HG03095 (cell line): ENCODE data around the gene PRR13.
"Not testable (repeated sequence)": the region's sequence is repeated elsewhere in the genome, so short reads cannot be mapped to it uniquely, and the experiment has no call there.

Experiments used
- ATAC-seq: cut with Tn5 transposase; IDR thresholded peaks from one replicate; pipeline ENCODE4 v1.9.1; 2021; ENCODE audit warnings: moderate library complexity; ENCODE audit not compliant: unreplicated experiment

The PRR13 gene

DNA sequence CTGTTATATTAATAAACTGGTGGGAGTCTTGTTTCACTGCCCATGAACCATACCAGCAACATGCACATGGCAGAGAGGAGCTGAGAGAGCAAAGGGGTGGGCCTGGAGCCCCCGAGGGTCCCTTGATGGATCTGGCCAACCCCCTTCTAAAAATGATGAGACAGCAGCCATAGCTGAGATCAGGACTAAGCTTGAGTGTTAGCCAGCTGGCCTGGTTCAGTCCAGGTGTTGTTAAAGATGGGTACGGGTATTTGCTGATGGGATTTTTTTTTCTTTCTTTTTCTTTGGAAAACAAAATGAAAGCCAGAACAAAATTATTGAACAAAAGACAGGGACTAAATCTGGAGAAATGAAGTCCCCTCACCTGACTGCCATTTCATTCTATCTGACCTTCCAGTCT, 26.3 kb downstream of the PRR13 start:
- ATAC-seq: no peak

DNA sequence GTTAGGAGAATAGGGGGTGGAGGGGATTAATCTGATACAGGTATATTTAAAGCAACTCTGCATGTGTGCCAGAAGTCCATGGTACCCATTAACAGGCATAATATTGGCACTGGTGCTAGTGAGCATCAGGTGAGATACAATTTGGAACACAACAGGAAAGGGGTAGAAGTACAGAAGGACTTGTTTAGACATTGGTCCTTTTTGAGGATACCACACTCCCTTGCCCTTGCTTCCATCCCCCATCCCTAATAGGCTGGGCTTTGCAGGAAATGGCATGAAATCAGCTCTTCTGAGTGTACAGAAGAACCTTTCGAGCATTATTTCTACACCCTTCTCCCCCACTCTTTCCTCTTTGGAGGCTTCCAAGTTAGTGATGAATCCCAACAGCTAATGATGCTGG, 26.7 kb downstream of the PRR13 start:
- no peak for ATAC-seq

DNA sequence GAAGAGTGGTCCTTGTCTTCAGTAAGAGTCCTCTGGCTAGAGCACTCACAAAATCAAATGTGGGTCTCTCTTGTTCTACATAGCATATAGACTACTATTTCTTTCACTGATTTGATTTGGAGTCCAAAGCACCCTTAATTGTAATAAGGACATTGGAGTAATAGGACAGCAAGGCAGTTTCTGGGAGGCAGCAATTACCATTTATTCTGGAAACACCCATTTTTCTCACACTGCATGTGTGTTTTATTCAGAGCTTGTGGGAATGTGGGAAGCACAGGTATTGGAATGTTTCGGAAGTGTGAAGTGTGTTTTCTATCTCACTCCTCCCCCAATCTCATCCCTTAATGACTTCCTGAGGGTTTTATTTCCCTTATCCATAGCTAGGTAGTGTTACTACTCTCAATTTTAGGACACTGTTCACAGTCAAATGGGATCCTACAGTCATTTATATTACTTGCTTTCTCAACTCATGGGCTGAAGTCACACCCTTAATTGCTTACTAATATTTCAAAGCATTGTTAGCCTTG, 30.6 kb downstream of the PRR13 start:
- ATAC-seq: no peak

DNA sequence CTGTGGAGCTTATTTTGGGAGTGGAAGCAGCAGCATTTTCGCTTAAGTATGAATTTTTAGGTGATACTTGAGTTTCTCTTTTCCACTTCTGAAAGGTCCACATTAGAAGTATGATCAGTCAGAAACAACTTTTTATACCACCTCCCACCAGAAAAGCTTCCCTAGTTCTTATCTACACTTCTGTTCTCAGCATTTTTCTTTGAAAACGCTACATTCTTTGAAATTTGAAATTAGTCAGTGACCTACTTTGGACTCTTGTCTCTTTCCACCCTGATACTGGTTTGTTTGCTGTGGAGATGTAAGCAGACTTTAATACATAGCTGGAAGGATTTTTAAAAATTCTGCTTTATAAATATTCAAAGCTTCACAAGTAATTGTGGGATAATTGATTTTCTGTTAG, 32.5 kb downstream of the PRR13 start:
- no peak for ATAC-seq

DNA sequence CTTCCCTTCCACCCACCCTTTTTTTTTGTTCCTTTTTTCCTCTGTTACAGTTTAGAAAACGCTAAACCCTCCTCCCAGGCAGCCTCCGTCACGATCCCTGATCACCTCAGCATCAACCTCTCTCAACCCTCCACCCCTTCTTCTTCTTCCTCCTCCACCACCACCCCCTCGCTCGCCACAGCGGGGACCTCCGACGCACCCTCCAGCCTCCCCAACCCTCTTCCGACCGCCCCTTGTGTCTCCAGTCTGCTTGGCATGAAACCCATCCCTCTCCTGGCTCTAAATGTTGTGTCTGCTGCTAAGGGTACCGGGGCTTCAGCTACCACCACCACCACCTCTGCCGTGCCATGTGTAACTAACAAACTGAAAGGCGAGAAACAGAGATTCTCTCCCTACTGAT, 33.3 kb downstream of the PRR13 start:
- no peak for ATAC-seq

DNA sequence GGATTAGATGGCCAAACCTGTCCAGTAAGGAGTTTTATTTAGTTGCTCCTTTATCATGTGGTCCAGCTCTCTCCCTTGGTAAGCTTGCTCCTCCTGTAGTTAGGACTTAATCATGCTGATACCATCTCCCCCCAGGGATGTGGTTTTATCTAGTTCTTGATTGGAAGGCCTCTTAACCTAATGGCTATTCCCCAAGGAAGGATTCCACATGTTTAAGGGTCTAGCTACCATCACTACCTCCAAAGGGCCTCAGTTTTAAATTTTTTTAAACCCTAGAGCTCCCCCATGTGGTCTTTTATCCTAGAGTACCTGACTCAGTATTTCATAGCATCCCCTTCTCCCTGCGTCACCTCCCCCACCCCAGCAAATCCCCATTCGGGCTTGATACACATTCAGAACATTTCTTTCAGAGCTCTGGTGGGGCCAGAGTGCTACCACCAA, 35.3 kb downstream of the PRR13 start:
- ATAC-seq: no peak

DNA sequence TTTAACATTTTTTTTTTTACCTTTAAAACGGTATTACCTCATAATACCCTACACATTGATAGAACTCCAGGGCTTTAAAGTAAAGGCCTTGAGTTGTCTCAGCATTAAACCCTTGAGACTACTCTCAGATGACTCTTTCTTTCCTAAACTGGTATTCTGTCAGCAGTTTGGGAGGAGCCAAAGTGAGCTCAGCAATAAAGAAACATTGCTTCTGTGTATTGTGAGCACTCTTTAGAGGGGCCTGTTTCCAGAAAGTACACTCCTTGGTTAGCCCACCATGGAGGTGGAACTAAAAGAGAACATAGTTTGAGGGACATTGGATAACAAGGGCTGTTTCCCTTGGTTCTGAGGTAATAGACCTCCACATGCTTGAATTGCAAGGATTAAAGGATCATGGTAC, 37.3 kb downstream of the PRR13 start:
- ATAC-seq: no peak

DNA sequence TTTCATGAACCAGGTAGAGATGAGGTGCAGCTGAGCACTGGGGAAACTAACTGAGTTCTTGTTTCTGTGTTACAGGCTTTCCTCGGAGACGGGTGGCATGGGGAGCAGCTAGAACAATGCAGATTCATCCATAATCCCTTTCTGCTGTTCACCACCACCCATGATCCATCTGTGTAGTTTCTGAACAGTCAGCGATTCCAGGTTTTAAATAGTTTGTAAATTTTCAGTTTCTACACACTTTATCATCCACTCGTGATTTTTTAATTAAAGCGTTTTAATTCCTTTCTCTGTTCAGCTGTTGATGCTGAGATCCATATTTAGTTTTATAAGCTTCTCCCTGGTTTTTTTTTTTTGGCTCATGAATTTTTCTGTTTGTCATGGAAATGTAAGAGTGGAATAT, 37.8 kb downstream of the PRR13 start:
- ATAC-seq: no peak

DNA sequence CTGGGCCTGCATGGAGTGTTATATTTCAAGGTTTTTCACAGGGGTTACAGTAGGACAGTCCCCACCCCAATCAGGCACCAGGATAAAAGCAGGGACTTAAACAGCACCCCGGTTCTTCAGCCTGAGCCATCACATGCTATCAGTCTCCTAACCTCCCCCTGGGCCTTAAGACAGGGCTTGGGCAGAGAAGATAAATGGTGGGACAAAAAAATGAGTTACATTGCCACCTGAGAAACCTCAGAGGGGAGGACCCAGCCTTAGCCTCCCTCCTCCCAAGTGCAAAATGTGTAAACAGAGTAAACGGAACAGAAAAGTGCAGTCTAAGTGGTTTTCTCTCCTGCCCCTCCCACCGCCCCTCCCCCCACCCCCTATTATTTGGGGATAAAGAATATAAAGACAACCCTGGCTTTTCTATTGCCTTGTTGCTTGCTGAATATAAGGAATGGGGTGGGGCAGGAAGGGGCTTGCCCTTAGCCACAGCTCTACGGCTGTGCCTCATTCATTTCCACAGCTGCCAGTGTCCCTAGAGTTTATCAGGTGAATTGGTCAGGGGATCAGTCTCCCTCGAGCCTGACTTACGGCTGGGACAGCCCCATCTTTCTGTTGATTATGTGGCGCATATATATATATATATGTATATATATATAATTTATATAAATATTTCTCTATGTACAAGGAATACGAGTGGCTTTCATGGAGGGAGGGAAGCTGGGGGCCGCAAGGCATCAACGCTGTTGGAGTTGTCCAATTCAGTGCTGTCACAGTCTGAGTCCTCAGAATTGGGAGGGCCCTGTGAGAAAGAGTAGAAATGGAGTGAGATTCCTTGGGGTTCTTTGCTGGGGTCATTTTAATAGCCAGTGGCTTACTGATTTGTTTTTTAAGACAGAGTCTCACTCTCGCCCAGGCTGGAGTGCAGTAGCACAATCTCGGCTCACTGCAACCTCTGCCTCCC, 39.2 kb downstream of the PRR13 start:
- ATAC-seq: no peak

DNA sequence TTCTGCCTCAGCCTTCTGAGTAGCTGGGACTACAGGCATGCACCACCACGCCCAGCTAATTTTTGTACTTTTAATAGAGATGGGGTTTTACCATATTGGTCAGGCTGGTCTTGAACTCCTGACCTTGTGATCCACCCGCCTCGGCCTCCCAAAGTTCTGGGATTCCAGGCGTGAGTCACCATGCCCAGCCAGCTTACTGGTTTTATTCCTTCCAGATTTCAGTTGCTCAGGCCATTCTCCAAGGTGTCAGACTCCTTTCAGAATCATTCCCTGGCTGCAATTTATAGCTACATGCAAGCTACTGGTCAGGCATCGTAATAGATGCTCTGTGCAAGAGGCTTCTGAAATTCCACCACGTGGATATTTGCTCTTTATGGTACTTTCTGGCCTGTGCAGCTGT, 39.9 kb downstream of the PRR13 start:
- ATAC-seq: not testable (repeated sequence)

DNA sequence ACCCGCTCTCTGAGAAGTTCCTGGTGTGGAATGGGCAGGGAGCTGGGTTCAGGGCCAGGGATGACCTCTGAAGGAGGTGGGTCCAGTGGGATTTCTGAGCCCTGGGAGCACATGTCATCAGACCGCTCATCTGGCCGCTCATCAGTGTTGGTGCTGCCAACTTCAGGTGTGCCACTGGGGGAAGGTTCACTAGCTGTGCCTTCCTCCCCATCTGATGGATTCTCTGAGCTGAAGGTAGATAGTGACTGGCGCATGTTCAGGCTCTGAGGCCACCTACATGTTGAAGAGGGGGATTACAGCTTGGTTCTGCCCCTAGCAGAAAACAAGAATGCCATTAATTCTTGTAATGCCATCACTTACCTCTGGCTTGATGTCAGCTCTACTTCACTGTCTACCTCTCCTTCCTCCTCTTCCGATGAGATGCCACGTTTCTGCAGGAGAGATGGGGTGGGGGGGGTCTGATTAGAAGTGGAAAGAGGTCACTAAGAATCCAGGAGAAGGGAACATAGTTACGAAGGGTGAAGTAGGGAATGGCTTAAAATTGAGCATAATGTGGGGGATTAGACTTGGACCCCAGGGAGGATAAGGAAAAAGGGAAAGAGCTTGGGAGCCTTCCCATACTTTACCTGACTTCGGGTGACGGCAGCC, 40.5 kb downstream of the PRR13 start:
- no peak for ATAC-seq

DNA sequence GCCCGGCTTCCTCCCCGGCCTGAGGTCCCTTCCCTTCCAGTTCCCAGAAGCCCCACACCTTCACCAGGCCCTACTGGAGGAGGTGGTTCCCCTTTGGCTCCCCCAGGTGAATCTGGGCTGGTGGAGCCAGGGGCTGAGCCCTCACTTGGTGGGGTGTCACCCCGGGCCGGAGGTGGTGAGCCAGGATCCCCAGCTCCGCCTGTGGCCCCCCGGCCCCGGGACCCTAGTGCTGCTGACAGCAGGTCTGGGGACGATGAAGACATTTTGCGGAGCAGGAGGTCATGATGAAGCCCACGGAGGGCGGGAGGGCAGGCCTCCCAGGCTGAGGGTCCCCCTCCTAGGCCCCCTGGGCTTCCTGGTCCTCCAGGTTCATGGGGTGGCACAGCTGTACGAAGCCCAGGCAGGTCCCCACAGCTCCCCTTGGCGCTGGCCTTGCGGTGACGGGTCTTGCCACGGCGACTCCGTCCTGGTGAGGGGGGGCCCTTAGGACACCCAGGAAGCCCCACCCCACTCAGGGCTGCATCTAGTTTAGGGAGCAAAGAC, 41.2 kb downstream of the PRR13 start:
- no peak for ATAC-seq

DNA sequence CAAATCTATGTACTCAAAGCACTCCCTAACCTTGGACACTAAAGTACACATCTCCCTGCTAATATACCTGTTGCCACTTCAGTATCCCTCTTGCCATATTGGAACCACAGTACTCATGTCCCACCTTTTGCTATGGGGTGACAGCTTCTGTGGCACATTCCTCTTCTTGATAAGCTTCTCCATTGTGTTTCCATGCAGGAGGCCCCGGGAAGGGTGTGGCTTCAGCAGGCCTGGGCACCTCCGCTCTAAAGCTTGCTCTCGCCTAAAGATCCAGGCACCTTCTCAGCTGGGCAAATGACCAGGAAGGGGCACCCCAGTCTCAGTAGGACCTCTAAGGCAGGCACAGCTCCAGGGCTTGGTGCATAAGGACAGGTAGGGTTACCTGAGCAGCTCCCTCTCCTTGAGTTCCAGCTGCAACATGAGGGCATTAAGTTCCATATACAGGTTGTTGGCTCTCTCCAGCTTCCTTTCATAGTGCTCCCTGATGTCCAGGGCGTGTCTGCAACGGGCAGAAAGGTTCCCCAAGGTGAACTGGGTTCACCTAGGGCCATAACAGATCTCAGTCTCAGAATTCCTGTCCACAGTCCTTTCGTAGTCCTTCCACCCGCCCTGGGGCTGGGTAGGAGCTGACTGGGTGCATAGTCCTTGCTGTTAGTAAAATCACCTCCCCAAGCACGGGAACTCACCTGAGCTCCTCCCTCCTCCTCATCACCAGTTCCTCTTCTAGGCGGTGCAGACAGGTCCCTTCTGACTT, 41.9 kb downstream of the PRR13 start:
- no peak for ATAC-seq

DNA sequence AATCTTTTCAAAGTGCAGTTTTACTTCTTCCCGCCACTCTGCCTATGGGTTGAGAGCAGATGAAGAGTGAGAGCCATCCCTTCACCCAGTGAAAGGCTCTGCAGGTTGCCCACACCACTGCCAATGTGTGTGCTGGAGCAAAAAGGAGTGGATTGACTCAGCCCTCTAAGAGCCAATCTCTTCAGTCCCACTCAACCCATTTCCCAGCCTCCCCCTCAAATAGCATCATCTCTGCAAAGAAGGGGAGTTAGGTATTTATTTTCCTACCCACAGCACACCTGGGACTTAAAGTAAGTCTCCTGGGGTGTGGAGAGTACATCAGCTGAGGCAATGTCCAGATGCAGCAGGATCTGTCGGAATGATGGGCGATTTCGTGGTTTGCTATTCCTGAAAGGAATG, 42.4 kb downstream of the PRR13 start:
- ATAC-seq: no peak

DNA sequence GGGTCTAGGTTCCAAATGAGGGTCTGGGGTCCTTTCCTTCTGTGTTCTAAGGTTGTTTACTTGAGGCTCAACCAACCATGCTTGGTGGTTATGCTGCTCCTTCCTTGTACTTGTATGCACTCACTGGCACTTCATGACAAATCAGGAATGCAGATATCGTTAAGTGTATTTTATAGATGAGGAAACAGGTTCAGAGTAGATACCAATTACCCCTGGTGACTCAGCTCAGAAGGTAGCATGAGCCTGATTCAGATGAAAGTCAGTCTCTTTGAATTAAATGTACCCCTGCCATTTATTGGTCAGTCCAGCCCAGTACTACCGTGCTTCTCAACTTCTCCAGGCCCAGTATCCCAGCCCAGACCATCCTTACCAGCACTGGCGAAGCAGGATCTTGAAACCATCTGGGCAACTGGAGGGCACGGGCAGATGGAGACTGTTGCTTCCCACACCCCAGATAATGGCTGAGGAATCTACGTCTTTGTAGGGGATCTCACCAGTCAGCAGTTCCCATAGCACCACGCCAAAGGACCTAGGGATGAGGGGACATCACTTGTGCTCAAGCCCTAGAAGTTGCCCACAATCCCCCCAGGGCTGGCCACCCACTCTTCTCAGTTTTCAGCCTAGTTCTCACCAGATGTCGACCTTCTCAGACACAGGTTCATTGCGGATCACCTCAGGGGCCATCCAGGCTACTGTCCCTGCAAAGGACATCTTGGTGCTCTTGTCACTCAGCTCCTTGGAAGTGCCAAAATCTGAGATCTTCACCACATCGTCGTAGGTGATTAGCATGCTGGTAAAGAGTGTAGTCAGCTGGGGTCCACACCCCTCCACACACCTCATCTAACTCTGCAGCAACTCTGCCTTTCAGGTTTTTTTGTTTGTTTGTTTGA, 43.4 kb downstream of the PRR13 start:
- no peak for ATAC-seq

DNA sequence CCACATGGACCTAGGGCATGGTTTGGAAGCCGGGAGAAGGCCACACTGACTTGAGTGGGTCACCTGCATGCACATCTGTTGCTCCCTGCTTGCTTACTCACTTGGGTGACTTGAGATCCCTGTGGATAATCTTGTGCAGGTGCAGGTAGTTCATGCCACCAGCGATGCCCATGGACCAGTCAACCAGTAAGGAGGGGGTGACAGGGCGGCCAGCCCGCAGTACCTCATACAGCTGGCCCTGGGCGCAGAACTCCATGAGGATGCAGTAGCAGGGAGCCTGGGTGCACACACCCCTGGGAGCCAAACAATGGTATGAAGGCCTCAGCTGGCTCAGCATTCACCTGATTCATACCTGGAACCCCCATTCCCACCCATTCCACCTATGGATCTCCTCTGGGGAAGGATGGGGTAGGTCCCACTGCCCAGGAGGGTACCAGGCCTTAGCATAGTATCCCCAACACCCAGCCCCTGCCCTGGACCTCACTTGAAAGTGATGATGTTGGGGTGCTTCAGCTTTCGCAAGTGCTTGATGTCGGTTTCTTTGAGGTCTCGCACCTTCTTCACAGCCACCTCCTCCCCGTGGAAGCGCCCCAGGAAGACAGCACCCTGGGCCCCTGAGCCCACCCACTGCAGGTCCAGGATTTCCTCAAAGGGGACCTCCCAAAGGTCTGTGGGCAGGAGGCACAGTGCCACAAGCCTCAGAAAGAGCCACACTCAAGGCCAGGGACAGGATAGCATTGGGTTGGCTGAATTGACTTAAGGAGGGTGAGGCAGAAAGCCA, 44.6 kb downstream of the PRR13 start:
- no peak for ATAC-seq

DNA sequence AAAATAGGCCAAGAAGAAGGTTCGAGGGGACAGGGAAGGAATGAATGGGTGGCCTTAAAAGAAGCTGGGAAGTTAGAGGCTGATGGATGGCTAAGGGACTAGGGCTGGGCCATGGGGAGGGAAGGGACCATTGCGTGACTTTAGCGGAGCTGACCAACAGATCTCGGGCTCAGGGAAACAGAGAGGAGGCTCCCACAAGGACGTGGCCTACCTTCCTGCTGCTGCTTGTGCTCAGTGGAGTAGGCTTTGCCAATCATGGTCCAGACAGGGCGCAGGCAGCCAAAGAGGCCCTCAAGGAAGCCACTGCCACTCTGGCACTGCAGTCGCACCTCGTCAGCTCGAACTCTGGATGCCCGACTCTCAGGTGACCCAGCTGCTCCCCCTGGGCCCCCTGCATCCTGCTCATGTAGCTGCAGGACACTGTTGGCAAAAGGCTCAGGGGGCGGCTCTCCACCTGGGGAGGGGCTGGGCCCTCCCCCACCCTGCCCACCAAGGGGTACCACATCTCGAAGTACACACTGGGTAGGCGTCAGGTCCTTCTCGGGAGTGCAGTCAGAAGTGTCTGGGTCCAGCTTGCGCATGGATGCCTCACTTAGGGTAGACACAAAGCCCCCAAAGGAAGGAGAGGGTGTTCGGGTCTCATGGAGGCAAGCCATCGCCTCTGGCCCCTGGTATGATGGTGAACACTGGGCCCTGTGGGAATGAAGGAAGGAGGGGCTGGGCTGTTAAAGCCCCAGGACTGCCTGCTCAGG, 45.4 kb downstream of the PRR13 start:
- ATAC-seq: no peak

DNA sequence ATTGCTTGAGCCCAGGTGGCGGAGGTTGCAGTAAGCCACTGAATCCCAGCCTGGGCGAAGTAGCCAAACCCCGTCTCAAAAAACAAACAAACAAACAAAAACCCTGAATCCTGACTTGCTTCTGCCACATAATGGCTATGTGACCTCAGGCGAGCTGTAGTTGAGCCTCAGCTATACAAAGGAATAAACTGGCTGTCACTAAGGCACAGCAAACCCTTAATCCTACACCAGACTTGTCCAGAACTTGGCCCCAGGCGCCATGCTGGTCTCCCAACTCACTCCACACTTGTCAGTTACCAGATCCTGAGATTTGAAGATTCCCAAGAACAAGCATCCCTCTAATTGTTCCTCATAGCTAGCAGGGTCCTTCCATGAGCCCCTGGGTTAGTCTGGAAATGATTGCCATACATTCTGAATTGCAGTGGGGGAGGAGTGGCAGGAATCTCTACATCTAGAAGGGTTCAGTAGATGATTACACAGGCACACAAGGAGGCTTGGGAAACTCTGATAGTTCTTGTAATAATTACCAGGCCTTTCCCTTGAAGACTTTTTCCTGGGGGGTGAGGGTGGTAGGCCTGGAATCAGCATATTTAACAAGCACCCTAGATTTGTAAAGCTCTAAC, 47.8 kb downstream of the PRR13 start:
- ATAC-seq: no peak
